ENCODE measurements around the gene AQP5.

DNA sequence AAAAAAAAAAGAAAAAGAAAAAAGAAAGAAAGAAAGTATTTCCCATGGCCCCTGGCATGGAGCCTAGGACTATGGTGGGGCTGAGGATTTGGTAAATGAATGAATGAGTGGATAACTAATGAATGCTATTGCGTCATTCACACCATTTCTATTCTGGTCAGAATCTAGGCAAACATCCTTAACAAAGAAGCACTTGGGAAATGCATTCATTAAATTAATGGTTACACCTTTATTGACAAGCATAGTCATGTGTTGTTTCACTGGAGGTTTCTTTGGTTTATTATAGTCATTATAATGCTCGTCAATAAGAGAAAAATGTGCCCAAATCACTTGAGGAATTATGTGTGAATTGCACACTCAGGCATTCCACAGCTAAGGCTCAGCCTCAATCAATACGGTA lies 24.7 kb upstream of the AQP5 start:
- no peak for TF ChIP-seq EZH2 (IDR thresholded peaks at IDR 0.05; ENCODE audit: insufficient read depth, poor library complexity, severe bottlenecking)
- no peak for TF ChIP-seq EZH2phosphoT487 (IDR thresholded peaks at IDR 0.05; ENCODE audit: insufficient read depth, low read depth)

All from GM23248 (cell line).